ENCODE data around the gene NHS.

- no peak for TF ChIP-seq CTCF (IDR thresholded peaks at IDR 0.05)
- no peak for TF ChIP-seq EP300 (IDR thresholded peaks at IDR 0.05)
- TF ChIP-seq POLR2A (IDR thresholded peaks at IDR 0.05; ENCODE audit: low read depth) = no peak
- no peak for TF ChIP-seq POLR2AphosphoS5 (IDR thresholded peaks at IDR 0.05)
Measured at GRCh38 chrX:17395154-17395553, 20.2 kb downstream of the NHS start.

Measured in esophagus muscularis mucosa (tissue), 4 donors.